Testis (tissue), 3 donors: ENCODE results near the gene ELMO1. TPM values are rescaled to one million over a fixed set of nuclear protein-coding genes. Genes with fewer than 3 reads are reported as not detected.

Experiments
- DNase-seq: peaks from one replicate; pipeline ENCODE4 v3.0.0-alpha.2; 2019
- H3K27ac ChIP-seq, 2 donors: fragments of 200-600 bp; sonication (generic); one replicate each; pipeline ENCODE4 v1.5.1; 2019
- H3K27me3 ChIP-seq: fragments of 200-600 bp; sonication (generic); one replicate; pipeline ENCODE4 v1.5.1; 2019
- H3K36me3 ChIP-seq: fragments of 200-600 bp; sonication (generic); one replicate; pipeline ENCODE4 v1.5.1; 2017; ENCODE audit warnings: low read depth; ENCODE audit errors: missing control alignments
- H3K4me1 ChIP-seq: fragments of 200-600 bp; sonication (generic); one replicate; pipeline ENCODE4 v1.5.1; 2019
- H3K4me3 ChIP-seq, 2 donors: fragments of 200-600 bp; sonication (generic); one replicate each; pipeline ENCODE4 v1.5.1; 2017 to 2019
- H3K9me3 ChIP-seq: fragments of 200-600 bp; sonication (generic); one replicate; pipeline ENCODE4 v1.5.1; 2017
- CTCF ChIP-seq, 3 experiments: fragments of 450-650 bp in 2 of 3; fragments of 200-600 bp in 1 of 3; sonication (generic) in 1 of 3; IDR thresholded peaks; one replicate each; pipeline ENCODE4 v1.5.1; 2016 to 2019; ENCODE audit warnings: antibody characterized with exemption in 3 of 3, mild to moderate bottlenecking in 2 of 3, moderate library complexity in 1 of 3
- POLR2A ChIP-seq: fragments of 450-650 bp; IDR thresholded peaks from one replicate; pipeline ENCODE4 v1.6.1; 2017; ENCODE audit warnings: antibody characterized with exemption, mild to moderate bottlenecking, moderate library complexity
- WGBS, 2 donors: methylation state at CpG; one replicate each; pipeline ENCODE4 v1.1.5; 2018; 5-methylcytosine and 5-hydroxymethylcytosine counted together
- intact Hi-C: fragments of 100-400 bp; cut with DNase I; formaldehyde crosslinking; loops from one replicate; pipeline ENCODE4 v1.15.1; 2023; ENCODE audit warnings: low total_unique reads
- polyA plus RNA-seq: library from polyadenylated mRNA; stranded (reverse); fragments of 350-450 nt; fragmentation: Illumina TruSeq; extraction: RNeasy Lipid Tissue Mini Kit (QIAGEN cat#74804); gene quantifications from one replicate; pipeline ENCODE4 v1.2.3, GENCODE V29; 2014; ENCODE audit warnings: low read depth, low replicate concordance; ENCODE audit not compliant: insufficient read depth
- total RNA-seq, 2 donors: library from RNA; depleted of rRNA; stranded (reverse); fragments of >200 nt; gene quantifications; one replicate each; pipeline ENCODE4 v1.2.3, GENCODE V29; 2016

Gene ELMO1
- total and polyA plus RNA-seq, 3 donors from 2014 or later = 12.9 to 47.2 (median 36.5) TPM

- TF ChIP-seq POLR2A (no peak), CTCF (IDR thresholded peaks at IDR 0.05) (no peak)
- Histone ChIP-seq H3K27me3 (no peaks in the 10 kb centered on the region), H3K9me3 (no peaks in the 10 kb centered on the region), H3K4me3 (no peak overlapping the region), H3K4me1 (peaks cover 10% of the 10 kb centered on the region), H3K27ac (no peak overlapping the region), H3K36me3 (no peaks in the 10 kb centered on the region)
- no peak for DNase-seq
- 51 to 68% methylated on average over 2 of the region's 2 CpGs for WGBS, 2 donors
- intact Hi-C loops = no loop called here
Observed at GRCh38 chr7:37196676-37197075, 252.0 kb downstream of the ELMO1 start.

GRCh38 chr7:37195388-37195787 is 253.3 kb downstream of the ELMO1 start:
- Histone ChIP-seq H3K27ac (no peak overlapping the region), H3K27me3 (no peaks in the 10 kb centered on the region), H3K9me3 (no peaks in the 10 kb centered on the region), H3K4me3 (no peak overlapping the region), H3K36me3 (no peaks in the 10 kb centered on the region), H3K4me1 (no peaks in the 10 kb centered on the region)
- WGBS, 2 donors = 91 to 97% methylated on average over 7 of the region's 7 CpGs
- intact Hi-C loops = no loop called here
- TF ChIP-seq CTCF (IDR thresholded peaks at IDR 0.05) = no peak
- DNase-seq = no peak

GRCh38 chr7:37194943-37195342 is 253.7 kb downstream of the ELMO1 start:
- intact Hi-C loops = no loop called here
- no peak for DNase-seq
- H3K9me3 ChIP-seq = no peaks in the 10 kb centered on the region
- no peaks in the 10 kb centered on the region for H3K27me3 ChIP-seq
- 93 to 100% methylated on average over 4 of the region's 4 CpGs for WGBS, 2 donors
- H3K4me1 ChIP-seq = no peaks in the 10 kb centered on the region
- no peaks in the 10 kb centered on the region for H3K36me3 ChIP-seq
- H3K27ac ChIP-seq = no peak overlapping the region
- TF ChIP-seq POLR2A = no peak
- TF ChIP-seq CTCF (IDR thresholded peaks at IDR 0.05) = no peak
- no peak overlapping the region for H3K4me3 ChIP-seq

- H3K4me3 ChIP-seq = no peak overlapping the region
- H3K4me1 ChIP-seq = no peaks in the 10 kb centered on the region
- no peak for DNase-seq
- no peak for TF ChIP-seq POLR2A
- no peak for TF ChIP-seq CTCF (IDR thresholded peaks at IDR 0.05)
- 90 to 91% methylated on average over 2 of the region's 2 CpGs for WGBS, 2 donors
- no peaks in the 10 kb centered on the region for H3K9me3 ChIP-seq
- H3K36me3 ChIP-seq = no peaks in the 10 kb centered on the region
- H3K27ac ChIP-seq = no peak overlapping the region
- intact Hi-C loops = no loop called here
- H3K27me3 ChIP-seq = no peaks in the 10 kb centered on the region
Observed at GRCh38 chr7:37193775-37194135, 254.9 kb downstream of the ELMO1 start.

- WGBS, 2 donors = 86 to 95% methylated on average over 16 of the region's 16 CpGs
- intact Hi-C loops = no loop called here
- Histone ChIP-seq H3K27me3 (no peaks in the 10 kb centered on the region), H3K4me1 (no peaks in the 10 kb centered on the region), H3K9me3 (no peaks in the 10 kb centered on the region), H3K4me3 (no peak overlapping the region), H3K36me3 (no peaks in the 10 kb centered on the region), H3K27ac (no peak overlapping the region)
- DNase-seq = no peak
- TF ChIP-seq POLR2A = no peak
- TF ChIP-seq CTCF (IDR thresholded peaks at IDR 0.05) = no peak
Observed at GRCh38 chr7:37193087-37193774, 255.4 kb downstream of the ELMO1 start.
